HG03457 (cell line): Measurements from ENCODE around the gene COPS6.

Experiments used
- ATAC-seq: cut with Tn5 transposase; IDR thresholded peaks from one replicate; pipeline ENCODE4 v1.9.1; 2021; ENCODE audit warnings: moderate number of reproducible peaks; ENCODE audit not compliant: unreplicated experiment

COPS6 gene

DNA sequence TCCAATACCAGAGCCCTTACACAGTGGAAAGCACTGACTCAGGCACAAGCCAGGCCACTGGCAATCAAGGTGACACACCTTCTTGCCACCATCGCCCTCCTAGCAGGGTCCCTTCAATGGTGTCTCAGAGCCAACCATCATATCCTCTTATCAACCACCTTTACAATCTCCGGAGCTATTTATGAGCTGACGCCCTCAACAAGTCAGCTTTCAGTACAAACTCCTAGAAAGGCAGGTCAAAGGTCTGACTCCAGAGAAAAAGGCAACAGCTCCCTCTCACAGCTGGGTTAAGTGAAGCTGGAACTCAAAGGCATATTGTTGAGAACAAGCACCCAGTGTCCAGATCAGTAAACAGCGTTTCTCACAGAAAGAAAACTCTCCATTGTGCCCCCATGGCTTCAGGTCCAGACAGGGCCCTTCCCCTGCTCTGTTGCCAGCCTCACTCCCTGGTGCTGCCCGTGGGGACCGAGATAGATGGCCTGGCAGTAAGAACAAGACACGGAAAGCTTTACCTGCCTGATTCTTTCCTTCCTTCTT is 9.7 kb upstream of the COPS6 start:
- no peak for ATAC-seq

GRCh38 chr7:100080907-100081534 is 7.7 kb upstream of the COPS6 start:
- ATAC-seq = no peak

GRCh38 chr7:100081535-100082102 is 7.2 kb upstream of the COPS6 start, which contains the start of gene ZNF3:
TSS of gene ZNF3 (minus strand) at chr7:100081723. CDS start at chr7:100077357, 4,366 bp downstream.
- ATAC-seq = peak; percentile 59

DNA sequence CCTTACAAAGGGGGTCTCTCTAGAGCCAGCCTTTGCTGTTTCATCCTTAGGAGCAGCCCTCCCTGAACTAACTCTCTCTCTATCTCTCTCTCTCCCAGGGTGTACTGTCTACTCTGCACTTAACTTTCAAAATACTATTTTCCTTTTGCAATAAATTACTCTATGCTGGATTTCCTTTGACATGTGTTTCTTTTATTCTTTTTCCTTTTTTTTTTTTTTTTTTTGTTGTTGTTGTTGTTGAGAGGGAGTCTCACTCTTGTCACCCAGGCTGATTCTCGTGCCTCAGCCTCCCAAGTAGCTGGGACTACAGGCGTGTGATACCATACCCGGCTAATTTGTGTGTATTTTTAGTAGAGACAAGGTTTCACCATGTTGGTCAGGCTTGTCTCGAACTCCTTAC is 5.8 kb upstream of the COPS6 start:
- ATAC-seq = no peak

- no peak for ATAC-seq
Measured at GRCh38 chr7:100085515-100085914, 3.3 kb upstream of the COPS6 start.

- no peak for ATAC-seq
Measured at GRCh38 chr7:100087055-100087750, 1.6 kb upstream of the COPS6 start.

GRCh38 chr7:100088095-100088620 is 611 bp upstream of the COPS6 start:
- no peak for ATAC-seq

DNA sequence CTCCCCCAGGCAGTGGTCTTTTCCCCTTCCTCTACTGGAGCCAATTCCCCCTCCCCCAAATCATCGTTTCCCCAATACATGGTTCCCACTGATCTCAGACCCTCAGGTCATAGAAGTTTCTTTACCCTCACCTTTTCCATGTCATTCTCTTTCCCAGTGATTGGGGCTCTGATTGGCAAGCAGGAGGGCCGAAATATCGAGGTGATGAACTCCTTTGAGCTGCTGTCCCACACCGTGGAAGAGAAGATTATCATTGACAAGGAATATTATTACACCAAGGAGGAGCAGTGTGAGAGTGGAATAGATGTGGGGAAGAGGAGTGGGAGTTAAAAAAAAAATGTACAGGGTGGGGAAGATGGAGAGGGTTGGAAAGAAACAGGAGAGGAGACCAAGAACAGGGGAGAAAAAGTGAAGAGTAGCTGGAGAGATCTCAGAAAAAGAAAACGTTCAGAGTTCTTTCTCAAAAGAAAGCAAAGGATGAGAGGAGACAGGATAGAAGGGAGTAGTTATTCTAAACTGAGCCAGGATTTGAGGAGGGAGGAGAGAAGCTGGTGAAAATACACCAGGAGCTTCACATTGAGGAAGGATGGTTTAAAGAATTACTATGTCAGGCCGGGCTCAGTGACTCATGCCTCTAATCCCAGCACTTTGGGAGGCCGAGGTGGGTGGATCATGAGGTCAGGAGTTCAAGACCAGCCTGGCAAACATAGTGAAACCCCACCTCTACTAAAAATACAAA is 858 bp downstream of the COPS6 start:
- no peak for ATAC-seq

DNA sequence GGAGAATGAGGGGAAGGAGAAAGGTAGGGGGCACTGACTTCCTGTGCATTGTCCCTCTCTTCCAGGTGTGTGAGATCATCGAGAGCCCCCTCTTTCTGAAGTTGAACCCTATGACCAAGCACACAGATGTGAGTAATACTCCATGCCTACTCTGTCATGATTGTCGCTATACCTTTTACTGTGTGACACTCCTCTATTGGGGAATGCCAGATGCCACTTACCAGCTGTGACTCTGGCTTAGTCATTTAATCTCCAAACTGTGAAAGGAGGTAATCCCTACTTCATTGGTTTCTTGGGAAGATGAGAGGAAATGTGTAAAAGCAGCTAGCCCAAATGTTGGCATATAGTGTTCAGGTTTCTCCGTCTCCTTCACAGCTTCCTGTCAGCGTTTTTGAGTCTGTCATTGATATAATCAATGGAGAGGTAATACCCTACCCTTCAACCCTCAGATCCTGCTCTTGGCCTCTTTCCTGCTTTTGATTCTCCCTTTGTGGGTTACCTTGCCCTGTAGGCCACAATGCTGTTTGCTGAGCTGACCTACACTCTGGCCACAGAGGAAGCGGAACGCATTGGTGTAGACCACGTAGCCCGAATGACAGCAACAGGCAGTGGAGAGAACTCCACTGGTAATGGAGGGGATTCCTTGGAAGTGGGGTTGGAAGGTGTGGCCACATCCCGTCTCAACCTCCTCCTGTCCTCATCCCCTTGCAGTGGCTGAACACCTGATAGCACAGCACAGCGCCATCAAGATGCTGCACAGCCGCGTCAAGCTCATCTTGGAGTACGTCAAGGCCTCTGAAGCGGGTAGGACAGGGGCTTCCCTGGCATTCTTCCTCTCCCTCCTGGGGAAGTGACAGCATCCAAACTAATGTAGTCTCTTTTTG is 2.0 kb downstream of the COPS6 start:
- no peak for ATAC-seq

- ATAC-seq = no peak
Measured at GRCh38 chr7:100091411-100092181, 2.8 kb downstream of the COPS6 start.

- ATAC-seq = no peak
Measured at GRCh38 chr7:100093054-100093453, 4.3 kb downstream of the COPS6 start.

GRCh38 chr7:100093498-100093897 is 4.7 kb downstream of the COPS6 start:
- no peak for ATAC-seq

DNA sequence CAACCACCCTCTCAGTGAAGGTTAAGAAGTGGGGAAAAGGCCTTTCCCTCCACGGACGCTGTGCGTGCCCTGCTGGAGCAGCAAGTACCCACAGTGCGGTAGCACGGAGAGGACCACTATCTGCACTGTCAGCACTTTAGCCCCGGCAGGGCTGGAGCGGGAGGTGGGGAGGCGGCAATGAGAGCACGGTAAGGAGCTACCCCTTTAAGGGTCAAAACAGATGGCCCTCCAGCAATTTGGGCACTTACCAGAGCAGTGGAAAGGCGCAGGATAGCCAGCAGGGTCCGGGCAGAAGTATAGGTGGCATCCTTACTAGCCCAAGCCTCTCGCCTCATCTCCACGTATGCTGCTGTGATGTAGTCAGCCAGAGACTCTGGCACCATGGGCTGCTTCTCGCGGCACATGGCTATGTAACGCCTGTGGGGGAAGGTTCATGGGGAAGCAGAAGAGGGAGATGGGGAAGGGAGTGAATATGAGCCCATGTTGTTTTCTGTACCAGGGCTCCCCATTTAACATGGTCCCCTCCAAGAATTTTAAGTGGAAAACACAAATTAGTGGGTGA is 5.2 kb downstream of the COPS6 start:
- ATAC-seq = no peak

- ATAC-seq = no peak
Measured at GRCh38 chr7:100095289-100095688, 6.5 kb downstream of the COPS6 start.

GRCh38 chr7:100095704-100096103 is 6.9 kb downstream of the COPS6 start:
- no peak for ATAC-seq

GRCh38 chr7:100098913-100099312 is 10.1 kb downstream of the COPS6 start:
- ATAC-seq = no peak

GRCh38 chr7:100099452-100099851 is 10.7 kb downstream of the COPS6 start:
- ATAC-seq = no peak

DNA sequence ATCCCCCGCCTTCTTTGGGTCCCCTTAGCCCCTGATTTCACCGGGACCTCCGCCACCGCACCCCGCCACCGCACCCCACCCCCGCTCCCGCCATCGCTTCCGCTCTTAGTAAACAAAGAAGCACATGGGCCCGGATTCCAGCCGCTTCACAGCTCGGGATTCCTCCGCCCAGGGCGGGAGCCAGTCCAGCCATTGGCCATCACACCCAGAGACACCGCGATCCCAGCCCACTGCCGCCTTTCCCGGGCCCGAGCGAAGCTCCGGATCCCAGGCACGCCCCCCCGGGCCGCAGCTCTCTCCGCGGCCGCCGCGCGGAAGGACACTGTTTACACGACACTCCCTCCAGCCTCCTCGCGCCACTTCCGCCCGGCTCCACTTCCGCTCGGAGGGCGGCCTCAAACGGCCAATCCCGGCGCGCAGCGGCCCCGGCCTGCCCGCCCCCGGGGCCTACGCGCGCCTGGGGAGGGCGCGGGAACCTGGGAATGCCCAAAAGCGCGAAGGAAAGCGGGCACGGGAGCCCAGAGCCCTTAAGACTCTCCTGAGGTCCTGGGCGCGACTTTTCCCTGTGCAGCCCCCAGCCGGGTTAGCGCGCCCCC is 11.7 kb downstream of the COPS6 start:
- peak; percentile 36 for ATAC-seq
